GM19372 (cell line): Measurements from ENCODE around the gene USH1C.
A peak's percentile ranks its signal among the peaks of the same experiment; 100 is the strongest.

Experiments used
- ATAC-seq: cut with Tn5 transposase; IDR thresholded peaks from one replicate; pipeline ENCODE4 v1.9.1; 2021; ENCODE audit warnings: mild to moderate bottlenecking, low read depth, moderate library complexity; ENCODE audit not compliant: unreplicated experiment

Gene USH1C

GRCh38 chr11:17528906-17529843, 15.0 kb downstream of the USH1C start:
- no peak for ATAC-seq

- peak; percentile 88 for ATAC-seq
Measured at GRCh38 chr11:17528181-17528691, 16.0 kb downstream of the USH1C start.

- no peak for ATAC-seq
Measured at GRCh38 chr11:17527628-17527995, 16.6 kb downstream of the USH1C start.

GRCh38 chr11:17526931-17527627, 17.1 kb downstream of the USH1C start:
- no peak for ATAC-seq

- ATAC-seq = no peak
Measured at GRCh38 chr11:17526326-17526725, 17.9 kb downstream of the USH1C start.

- ATAC-seq = no peak
Measured at GRCh38 chr11:17525570-17525969, 18.6 kb downstream of the USH1C start.

GRCh38 chr11:17524221-17524620, 20.0 kb downstream of the USH1C start:
- ATAC-seq = no peak

- no peak for ATAC-seq
Measured at GRCh38 chr11:17522655-17523054, 21.6 kb downstream of the USH1C start.

GRCh38 chr11:17521106-17521900, 22.9 kb downstream of the USH1C start:
- ATAC-seq = no peak

GRCh38 chr11:17519061-17519885, 24.9 kb downstream of the USH1C start:
- ATAC-seq = no peak

- no peak for ATAC-seq
Measured at GRCh38 chr11:17518366-17518765, 25.9 kb downstream of the USH1C start.

GRCh38 chr11:17517186-17517585, 27.0 kb downstream of the USH1C start:
- no peak for ATAC-seq

GRCh38 chr11:17516551-17517150, 27.6 kb downstream of the USH1C start:
- ATAC-seq = no peak

GRCh38 chr11:17515443-17516176, 28.6 kb downstream of the USH1C start:
- ATAC-seq = no peak

GRCh38 chr11:17514476-17514875, 29.7 kb downstream of the USH1C start:
- no peak for ATAC-seq

GRCh38 chr11:17513853-17514252, 30.4 kb downstream of the USH1C start:
- no peak for ATAC-seq

- no peak for ATAC-seq
Measured at GRCh38 chr11:17512101-17512500, 32.1 kb downstream of the USH1C start.

GRCh38 chr11:17511571-17511970, 32.6 kb downstream of the USH1C start:
- no peak for ATAC-seq
